Stimulated activated CD4-positive, alpha-beta T cell treated with anti-CD3 and anti-CD28 coated beads, TNF-alpha, amount 100 ng/mL, for 4 hours (primary cell): ENCODE data around the gene CCDC187.

ENCODE experiments used
- DNase-seq, 3 experiments: peaks; one replicate each; pipeline ENCODE4 v3.0.0-alpha.2; 2020; ENCODE audit warnings: low read depth in 3 of 3

The CCDC187 gene

GRCh38 chr9:136206602-136207275 is 97.2 kb downstream of the CCDC187 start:
- no peak for DNase-seq

GRCh38 chr9:136205707-136205992 is 98.2 kb downstream of the CCDC187 start:
- DNase-seq: no peak

- DNase-seq: no peak
Measured at GRCh38 chr9:136204838-136205706, 98.8 kb downstream of the CCDC187 start, which contains the start of gene LHX3. Gene LHX3 (minus strand): TSS chr9:136205128. CDS start chr9:136205012, 116 bp downstream.

- DNase-seq: no peak
Measured at GRCh38 chr9:136204145-136204805, 99.6 kb downstream of the CCDC187 start.

GRCh38 chr9:136203408-136204144 is 100.3 kb downstream of the CCDC187 start:
- DNase-seq: no peak

- no peak for DNase-seq
Measured at GRCh38 chr9:136202454-136203407, 101.2 kb downstream of the CCDC187 start.

- DNase-seq: no peak
Measured at GRCh38 chr9:136201609-136202453, 102.1 kb downstream of the CCDC187 start.

GRCh38 chr9:136201174-136201573 is 102.7 kb downstream of the CCDC187 start:
- no peak for DNase-seq

- DNase-seq: no peak
Measured at GRCh38 chr9:136200424-136200823, 103.5 kb downstream of the CCDC187 start.
